PC-9 (cell line): Measurements from ENCODE around the gene C5. TPM values are rescaled to one million over a fixed set of nuclear protein-coding genes. Genes with fewer than 3 reads are reported as not detected.

ENCODE experiments used
- BruUV-seq: library from RNA; stranded (reverse); fragments of 400-500 nt; replicated peaks from 2 replicates; lab custom pipeline; 2021; lab: Mats Ljungman, UMichigan
- CTCF ChIA-PET: fragments of 300-600 bp; sonication (Branson Sonifier 250); formaldehyde crosslinking; loops from one replicate; lab custom pipeline; 2022; ENCODE audit warnings: antibody characterized with exemption; lab: Charles Lee
- POLR2A ChIA-PET: fragments of 300-600 bp; sonication (Branson Sonifier 250); formaldehyde crosslinking; loops from one replicate; lab custom pipeline; 2022; ENCODE audit warnings: antibody characterized with exemption; ENCODE audit not compliant: unreplicated experiment; lab: Charles Lee
- DNase-seq, 2 experiments: peaks; one replicate each; pipeline versions ENCODE4 v3.0.0 to v3.0.0-alpha.2; 2015 to 2022; ENCODE audit warnings: mixed read lengths in 1 of 2
- H2AFZ ChIP-seq: fragments of 200-600 bp; sonication (generic); 2 replicates; pipeline ENCODE4 v1.8.1; 2017; ENCODE audit warnings: antibody characterized with exemption
- H3F3A ChIP-seq: fragments of 200-600 bp; sonication (generic); 2 replicates; pipeline ENCODE4 v1.8.1; 2017; ENCODE audit warnings: antibody characterized with exemption, mild to moderate bottlenecking, low read depth; ENCODE audit not compliant: insufficient read depth
- H3K27ac ChIP-seq: fragments of 200-600 bp; sonication (generic); 2 replicates; pipeline ENCODE4 v1.6.1; 2016; ENCODE audit warnings: mixed run types
- H3K27me3 ChIP-seq: fragments of 200-600 bp; sonication (generic); 2 replicates; pipeline ENCODE4 v1.6.1; 2016; ENCODE audit warnings: low read depth, mixed run types; ENCODE audit not compliant: insufficient read depth
- H3K36me3 ChIP-seq: fragments of 200-600 bp; sonication (generic); 2 replicates; pipeline ENCODE4 v1.6.1; 2016; ENCODE audit warnings: low read depth, mixed run types
- H3K4me1 ChIP-seq: fragments of 200-600 bp; sonication (generic); replicated peaks from 2 replicates; pipeline ENCODE4 v1.6.1; 2016; ENCODE audit warnings: mixed run types; ENCODE audit not compliant: insufficient read depth
- H3K4me2 ChIP-seq: fragments of 200-600 bp; sonication (generic); 2 replicates; pipeline ENCODE4 v1.6.1; 2017; ENCODE audit warnings: mixed run types
- H3K4me3 ChIP-seq: fragments of 200-600 bp; sonication (generic); 2 replicates; pipeline ENCODE4 v1.6.1; 2016; ENCODE audit warnings: mixed run types
- H3K79me2 ChIP-seq: fragments of 200-600 bp; sonication (generic); 2 replicates; pipeline ENCODE4 v1.6.1; 2017; ENCODE audit warnings: low read depth, mixed run types
- H3K9me2 ChIP-seq: fragments of 200-600 bp; sonication (generic); 2 replicates; pipeline ENCODE4 v1.8.1; 2017; ENCODE audit warnings: mild to moderate bottlenecking; ENCODE audit not compliant: insufficient read depth
- H3K9me3 ChIP-seq: fragments of 200-600 bp; sonication (generic); 2 replicates; pipeline ENCODE4 v1.8.1; 2016; ENCODE audit warnings: low read depth; ENCODE audit not compliant: insufficient read depth
- H4K20me1 ChIP-seq: fragments of 200-600 bp; sonication (generic); 2 replicates; pipeline ENCODE4 v1.8.1; 2017; ENCODE audit not compliant: insufficient read depth
- EZH2 ChIP-seq: fragments of 200-600 bp; sonication (generic); IDR thresholded peaks from 2 replicates; pipeline ENCODE4 v1.8.0; 2017; ENCODE audit warnings: antibody characterized with exemption, low read depth
- intact Hi-C: fragments of 100-400 bp; cut with micrococcal nuclease; formaldehyde crosslinking; loops from one replicate; pipeline ENCODE4 v1.10.0; 2022; ENCODE audit not compliant: unreplicated experiment
- total RNA-seq: library from RNA; stranded (reverse); gene quantifications from 2 replicates; pipeline ENCODE4 v1.2.3, GENCODE V29; 2021
- TF ChIP-seq, protein P1 (sequence below): fragments of 200-600 bp; sonication (generic); conservative IDR thresholded peaks from 2 replicates; pipeline ENCODE4 v1.6.1; 2017; ENCODE audit warnings: mixed run types, antibody characterized with exemption, mild to moderate bottlenecking, moderate library complexity

The C5 gene
- total RNA-seq, 1 experiment from 2014 or later, result 11.5 TPM

DNA sequence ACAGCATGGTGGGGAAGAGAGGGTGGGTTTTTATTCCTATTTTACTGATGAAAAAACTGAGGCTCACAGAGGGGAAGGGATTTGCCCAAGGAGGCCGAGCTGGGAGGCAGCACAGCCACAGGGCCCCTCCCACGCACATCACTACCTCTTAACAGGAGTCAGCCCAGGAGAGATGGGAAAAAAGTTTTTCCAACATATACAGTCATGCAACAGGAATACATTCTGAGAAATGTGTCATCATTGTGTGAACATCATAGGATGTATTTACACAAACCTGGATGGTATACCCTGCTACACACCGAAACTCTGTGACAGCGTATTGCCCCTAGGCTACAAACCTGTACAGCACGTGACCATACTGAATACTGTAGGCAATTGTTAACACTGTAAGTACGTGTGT is 135.1 kb downstream of the C5 start:
- Histone ChIP-seq H3K9me2 (no peaks in the 10 kb centered on the region), H2AFZ (no peak overlapping the region), H3K4me1 (peaks cover 7% of the 10 kb centered on the region), H3K4me2 (no peak overlapping the region), H3K36me3 (no peaks in the 10 kb centered on the region), H4K20me1 (no peaks in the 10 kb centered on the region), H3K9me3 (no peaks in the 10 kb centered on the region), H3K27me3 (no peaks in the 10 kb centered on the region), H3K79me2 (no peaks in the 10 kb centered on the region), H3F3A (no peaks in the 10 kb centered on the region), H3K27ac (no peak overlapping the region), H3K4me3 (no peak overlapping the region)
- intact Hi-C loops, result no loop called here
- POLR2A ChIA-PET, result no interaction called here
- no TSS peak for BruUV-seq
- no peak for DNase-seq
- CTCF ChIA-PET, result no interaction called here
- TF ChIP-seq, protein P1, sequence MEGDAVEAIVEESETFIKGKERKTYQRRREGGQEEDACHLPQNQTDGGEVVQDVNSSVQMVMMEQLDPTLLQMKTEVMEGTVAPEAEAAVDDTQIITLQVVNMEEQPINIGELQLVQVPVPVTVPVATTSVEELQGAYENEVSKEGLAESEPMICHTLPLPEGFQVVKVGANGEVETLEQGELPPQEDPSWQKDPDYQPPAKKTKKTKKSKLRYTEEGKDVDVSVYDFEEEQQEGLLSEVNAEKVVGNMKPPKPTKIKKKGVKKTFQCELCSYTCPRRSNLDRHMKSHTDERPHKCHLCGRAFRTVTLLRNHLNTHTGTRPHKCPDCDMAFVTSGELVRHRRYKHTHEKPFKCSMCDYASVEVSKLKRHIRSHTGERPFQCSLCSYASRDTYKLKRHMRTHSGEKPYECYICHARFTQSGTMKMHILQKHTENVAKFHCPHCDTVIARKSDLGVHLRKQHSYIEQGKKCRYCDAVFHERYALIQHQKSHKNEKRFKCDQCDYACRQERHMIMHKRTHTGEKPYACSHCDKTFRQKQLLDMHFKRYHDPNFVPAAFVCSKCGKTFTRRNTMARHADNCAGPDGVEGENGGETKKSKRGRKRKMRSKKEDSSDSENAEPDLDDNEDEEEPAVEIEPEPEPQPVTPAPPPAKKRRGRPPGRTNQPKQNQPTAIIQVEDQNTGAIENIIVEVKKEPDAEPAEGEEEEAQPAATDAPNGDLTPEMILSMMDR, result no peak
- TF ChIP-seq EZH2, result no peak

DNA sequence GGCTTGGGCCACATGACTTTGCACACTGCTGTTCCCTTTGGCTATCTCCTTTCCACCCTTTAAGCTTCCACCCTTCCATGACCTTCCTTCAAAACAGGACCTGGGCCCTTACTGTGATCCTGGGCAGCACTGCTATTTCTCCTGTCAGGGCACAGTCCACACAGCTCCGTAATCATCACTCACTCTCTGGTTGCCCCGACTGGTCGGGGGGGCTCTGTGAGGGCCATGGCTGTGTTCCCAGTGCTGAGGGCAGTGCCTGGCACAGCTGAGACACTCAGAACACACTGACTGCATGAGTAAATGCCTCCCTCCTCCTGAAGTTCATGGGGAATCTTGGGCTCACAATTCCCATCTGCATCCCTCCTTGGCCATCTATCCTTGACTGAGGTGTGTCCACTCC is 135.7 kb downstream of the C5 start:
- ChIA-PET CTCF (no interaction called here), POLR2A (no interaction called here)
- no peak overlapping the region for H2AFZ ChIP-seq
- no peaks in the 10 kb centered on the region for H3K36me3 ChIP-seq
- H3K4me2 ChIP-seq, result no peak overlapping the region
- H3K4me3 ChIP-seq, result no peak overlapping the region
- no peaks in the 10 kb centered on the region for H4K20me1 ChIP-seq
- no peaks in the 10 kb centered on the region for H3K9me3 ChIP-seq
- no peaks in the 10 kb centered on the region for H3K9me2 ChIP-seq
- H3K79me2 ChIP-seq, result no peaks in the 10 kb centered on the region
- no peak overlapping the region for H3K27ac ChIP-seq
- no peak for DNase-seq
- TF ChIP-seq, protein P1, result no peak
- no peak for TF ChIP-seq EZH2
- peaks cover 7% of the 10 kb centered on the region for H3K4me1 ChIP-seq
- no peaks in the 10 kb centered on the region for H3K27me3 ChIP-seq
- no TSS peak for BruUV-seq
- intact Hi-C loops, result no loop called here
- H3F3A ChIP-seq, result no peaks in the 10 kb centered on the region

DNA sequence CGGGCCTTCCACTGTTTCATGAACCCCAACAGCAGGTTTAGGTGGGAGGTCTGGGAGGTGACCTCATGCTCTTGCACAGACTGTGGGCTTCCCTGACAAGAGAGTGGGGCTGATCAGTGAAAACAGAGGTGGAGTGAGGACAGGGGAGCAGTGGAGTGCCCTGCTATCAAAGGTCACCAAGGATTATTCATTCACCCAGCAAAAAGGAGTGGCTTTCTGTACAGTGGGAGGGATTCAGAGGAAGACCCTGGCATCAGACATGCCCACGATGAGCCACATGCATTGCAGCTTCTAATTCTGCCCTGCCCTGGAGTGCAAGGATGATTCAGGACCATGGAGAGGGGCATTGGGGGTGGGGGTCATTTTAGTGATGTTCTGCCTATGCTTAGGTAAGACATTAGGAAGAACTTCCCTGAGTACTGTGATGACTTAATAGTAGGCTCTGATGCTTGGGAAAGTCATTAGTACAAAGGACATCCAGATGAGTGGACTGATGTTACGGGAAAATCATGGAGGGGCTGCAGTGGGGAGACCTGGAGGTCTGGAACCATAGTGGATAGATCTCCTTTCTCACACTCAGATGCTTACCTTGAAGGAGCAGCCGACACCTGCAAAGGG is 136.3 kb downstream of the C5 start:
- POLR2A ChIA-PET, result no interaction called here
- BruUV-seq, result no TSS peak
- CTCF ChIA-PET, result no interaction called here

More for the DNA sequence above, 136.3 kb downstream of the C5 start:
- H3K27me3 ChIP-seq, result no peaks in the 10 kb centered on the region
- peaks cover 7% of the 10 kb centered on the region for H3K4me1 ChIP-seq
- H3K9me2 ChIP-seq, result no peaks in the 10 kb centered on the region
- DNase-seq, result peak in 1 of 2 experiments; percentile 22
- H3F3A ChIP-seq, result no peaks in the 10 kb centered on the region
- no peak overlapping the region for H3K4me3 ChIP-seq
- no peaks in the 10 kb centered on the region for H3K9me3 ChIP-seq
- no peaks in the 10 kb centered on the region for H3K79me2 ChIP-seq
- intact Hi-C loops, result no loop called here
- H2AFZ ChIP-seq, result no peak overlapping the region
- H3K4me2 ChIP-seq, result no peak overlapping the region
- H4K20me1 ChIP-seq, result no peaks in the 10 kb centered on the region
- no peaks in the 10 kb centered on the region for H3K36me3 ChIP-seq
- H3K27ac ChIP-seq, result no peak overlapping the region
- TF ChIP-seq, protein P1, result no peak
- TF ChIP-seq EZH2, result no peak
